Measurements from ENCODE around the gene MARVELD2. TPM values are rescaled to one million over a fixed set of nuclear protein-coding genes. Genes with fewer than 3 reads are reported as not detected.
A peak's percentile ranks its signal among the peaks of the same experiment; 100 is the strongest.

Gene MARVELD2
- total and polyA plus RNA-seq, 2 of the 13 experiments (the other 11 are each of a cell fraction or from before 2014, with no cell fraction given) = 11.1 to 15.4 TPM

GRCh38 chr5:69414885-69415583, at the start of gene MARVELD2 (continued):
- TF ChIP-seq TFDP2 (CRISPR knock-in tag; IDR thresholded peaks at IDR 0.05) = peak; percentile 68
- peak; percentile 77 for TF ChIP-seq MED1 (CRISPR knock-in tag; IDR thresholded peaks at IDR 0.05)
- no peak for TF ChIP-seq REST (IDR thresholded peaks at IDR 0.05; ENCODE audit: borderline replicate concordance in 1 of 2, low read depth in 1 of 2, low read length in 2 of 2)
- TF ChIP-seq HNF1B (CRISPR knock-in tag; IDR thresholded peaks at IDR 0.05) = peak; percentile 67
- TF ChIP-seq ZC3H13 (CRISPR knock-in tag; IDR thresholded peaks at IDR 0.05) = peak; percentile 91
- TF ChIP-seq RBM39 (IDR thresholded peaks at IDR 0.05; ENCODE audit: low read depth, low read length, poor library complexity, severe bottlenecking) = no peak
- TF ChIP-seq NRL (CRISPR knock-in tag; IDR thresholded peaks at IDR 0.05; ENCODE audit: borderline replicate concordance) = 0 out of 2 replicates have a peak, but pooled peaks have one; percentile 65
- peak; percentile 44; the same call in 1 of the 2 replicates for TF ChIP-seq RAD51 (IDR thresholded peaks at IDR 0.05; ENCODE audit: borderline replicate concordance)
- TF ChIP-seq AHR (CRISPR knock-in tag; IDR thresholded peaks at IDR 0.05) = no peak
- TF ChIP-seq STAG1 (CRISPR knock-in tag; IDR thresholded peaks at IDR 0.05) = peak; percentile 86
- TF ChIP-seq ZNF253 (CRISPR knock-in tag; IDR thresholded peaks at IDR 0.05; ENCODE audit: borderline replicate concordance) = peak; percentile 27; the same call in 1 of the 2 replicates
- peak; percentile 62; the same call in 1 of the 2 replicates for TF ChIP-seq FOXC1 (CRISPR knock-in tag; IDR thresholded peaks at IDR 0.05; ENCODE audit: borderline replicate concordance)
- TF ChIP-seq ZNF431 (CRISPR knock-in tag; IDR thresholded peaks at IDR 0.05; ENCODE audit: borderline replicate concordance, low read depth) = peak; percentile 55; the same call in 1 of the 2 replicates
- peak; percentile 46; the same call in 1 of the 2 replicates for TF ChIP-seq ZSCAN20 (CRISPR knock-in tag; IDR thresholded peaks at IDR 0.05; ENCODE audit: borderline replicate concordance)
- no peak for TF ChIP-seq ZNF7 (CRISPR knock-in tag; IDR thresholded peaks at IDR 0.05)
- no peak for TF ChIP-seq GZF1 (CRISPR knock-in tag; IDR thresholded peaks at IDR 0.05)
- TF ChIP-seq ARID5B (CRISPR knock-in tag; IDR thresholded peaks at IDR 0.05) = peak; percentile 71
- TF ChIP-seq MIER2 (CRISPR knock-in tag; IDR thresholded peaks at IDR 0.05) = peak; percentile 21; the same call in 1 of the 2 replicates
- TF ChIP-seq NFYC (CRISPR knock-in tag; IDR thresholded peaks at IDR 0.05) = no peak

Data from HepG2 (cell line).